Hindlimb muscle (tissue), 1 donor: Measurements from ENCODE around the gene TRPM1. TPM values are rescaled to one million over a fixed set of nuclear protein-coding genes. Genes with fewer than 3 reads are reported as not detected.

ENCODE experiments used
- DNase-seq: peaks from one replicate; pipeline ENCODE4 v3.0.0-alpha.2; 2013
- polyA plus RNA-seq: library from polyadenylated mRNA; unstranded; fragments of 120-200 nt; gene quantifications from one replicate; pipeline ENCODE4 v1.2.1, GENCODE V29; 2013; ENCODE audit not compliant: insufficient read length

Gene TRPM1
- polyA plus RNA-seq, 1 donor: not detected

GRCh38 chr15:31081588-31082250, 19.8 kb downstream of the TRPM1 start:
- no peak for DNase-seq

GRCh38 chr15:31081056-31081455, 20.5 kb downstream of the TRPM1 start:
- no peak for DNase-seq

GRCh38 chr15:31080591-31081014, 20.9 kb downstream of the TRPM1 start:
- DNase-seq: no peak

DNA sequence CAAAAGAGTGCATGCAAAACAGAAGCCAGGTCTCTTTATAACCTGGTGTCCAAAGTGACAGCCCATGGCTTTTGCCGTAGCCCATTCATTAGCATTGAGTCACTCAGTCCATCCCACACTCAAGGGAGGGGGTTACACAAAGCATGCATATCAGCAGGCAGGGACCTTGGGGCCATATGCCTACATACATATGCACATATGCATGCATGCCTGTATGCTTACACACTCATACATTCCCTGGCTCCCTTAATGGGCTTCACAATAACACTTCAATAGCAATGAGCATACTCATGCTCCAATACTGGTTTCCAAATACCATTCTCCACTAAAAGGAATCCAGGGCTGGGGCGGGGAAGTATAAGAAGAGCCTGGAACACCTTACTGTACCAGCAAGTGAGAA, 22.0 kb downstream of the TRPM1 start:
- no peak for DNase-seq

- no peak for DNase-seq
Observed at GRCh38 chr15:31078471-31078870, 23.1 kb downstream of the TRPM1 start.

DNA sequence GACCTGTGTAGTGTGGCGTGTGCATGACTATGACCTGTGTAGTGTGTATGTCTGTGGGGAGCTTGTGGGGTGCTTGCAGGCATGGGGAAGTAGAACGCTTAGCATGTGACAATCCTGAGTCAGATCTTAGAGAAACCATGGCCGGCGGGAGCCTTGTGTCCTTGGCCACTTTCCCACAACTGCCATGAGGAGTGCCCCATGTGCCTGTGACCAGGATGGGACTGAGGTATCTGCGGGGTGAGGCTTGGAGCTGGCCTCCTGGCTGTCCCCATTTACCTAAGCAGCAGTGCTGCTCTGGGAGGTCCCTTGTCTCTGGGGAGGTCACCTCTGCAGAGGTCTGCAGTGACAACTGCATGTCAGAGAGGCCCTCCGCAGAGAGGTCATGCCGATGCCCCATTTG, 23.6 kb downstream of the TRPM1 start:
- DNase-seq: no peak

DNA sequence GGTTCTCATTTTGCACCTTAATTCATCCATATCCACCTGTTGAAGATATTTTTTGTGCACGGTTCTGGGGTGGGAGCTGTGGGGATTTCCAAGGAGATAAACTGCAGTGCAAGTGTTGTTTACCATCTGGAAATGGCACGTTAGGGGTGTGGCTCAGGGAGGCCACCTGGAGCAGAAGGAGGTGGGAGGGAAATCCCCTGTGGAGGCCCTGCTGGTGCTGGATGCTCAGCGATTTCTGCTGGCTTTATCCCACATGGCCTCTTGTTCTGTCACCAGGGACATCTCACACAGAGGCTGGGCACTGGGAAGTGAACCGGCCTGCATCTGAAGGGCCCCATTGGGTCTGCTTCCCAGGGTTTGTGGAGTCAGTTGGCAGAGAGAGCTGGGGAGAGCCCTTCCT, 24.3 kb downstream of the TRPM1 start:
- no peak for DNase-seq

DNA sequence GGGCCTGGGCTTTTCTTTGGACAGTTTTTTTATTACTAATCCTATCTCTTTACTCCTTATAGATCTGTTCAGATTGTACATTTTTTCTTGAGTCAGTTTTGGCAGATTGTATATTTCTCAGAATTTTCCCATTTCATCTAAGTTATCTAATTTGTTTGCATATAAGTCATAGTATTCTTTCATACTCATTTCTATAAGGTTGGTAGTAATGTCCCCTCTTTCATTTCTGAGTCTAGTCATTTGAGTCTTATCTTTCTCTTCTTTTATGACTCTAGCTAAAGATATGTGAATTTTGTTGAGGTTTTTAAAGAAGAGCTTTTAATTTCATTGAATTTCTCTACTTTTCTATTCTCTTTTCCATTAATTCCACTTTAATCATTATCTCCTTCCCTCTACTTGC, 27.2 kb downstream of the TRPM1 start:
- DNase-seq: no peak

- no peak for DNase-seq
Observed at GRCh38 chr15:31070867-31071266, 30.7 kb downstream of the TRPM1 start.

DNA sequence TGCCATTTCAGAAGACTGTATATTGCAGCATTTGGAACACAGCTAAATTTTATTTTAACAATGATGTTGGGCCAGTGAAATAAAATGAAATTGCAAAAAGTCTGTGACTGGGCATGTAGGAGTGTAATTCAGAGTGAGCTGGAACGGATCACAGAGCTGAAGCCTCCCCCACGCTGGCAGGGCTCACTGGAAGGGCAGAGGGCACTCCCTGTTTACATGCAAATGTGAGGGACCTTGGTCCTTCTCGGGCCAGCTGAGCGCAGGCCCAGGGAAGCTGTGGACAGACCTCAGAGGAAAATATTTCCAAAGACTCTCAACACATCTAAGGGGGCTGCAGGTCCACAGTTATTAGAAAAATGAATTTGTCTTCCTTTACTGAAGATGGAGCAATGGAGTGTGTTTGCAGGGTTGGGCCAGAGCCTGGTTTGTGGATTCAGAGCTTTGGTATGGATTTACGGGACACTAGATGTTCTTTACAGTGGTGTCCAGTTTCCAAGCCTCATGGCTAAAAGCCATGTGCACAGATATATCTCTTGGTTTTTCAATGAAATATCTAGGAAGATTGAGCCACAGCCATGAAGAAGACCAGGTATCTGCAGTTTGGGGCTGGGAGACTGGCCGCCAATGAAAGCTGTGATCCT, 32.0 kb downstream of the TRPM1 start:
- DNase-seq: no peak

GRCh38 chr15:31067890-31068603, 33.5 kb downstream of the TRPM1 start:
- no peak for DNase-seq

GRCh38 chr15:31065824-31066223, 35.7 kb downstream of the TRPM1 start:
- DNase-seq: no peak

DNA sequence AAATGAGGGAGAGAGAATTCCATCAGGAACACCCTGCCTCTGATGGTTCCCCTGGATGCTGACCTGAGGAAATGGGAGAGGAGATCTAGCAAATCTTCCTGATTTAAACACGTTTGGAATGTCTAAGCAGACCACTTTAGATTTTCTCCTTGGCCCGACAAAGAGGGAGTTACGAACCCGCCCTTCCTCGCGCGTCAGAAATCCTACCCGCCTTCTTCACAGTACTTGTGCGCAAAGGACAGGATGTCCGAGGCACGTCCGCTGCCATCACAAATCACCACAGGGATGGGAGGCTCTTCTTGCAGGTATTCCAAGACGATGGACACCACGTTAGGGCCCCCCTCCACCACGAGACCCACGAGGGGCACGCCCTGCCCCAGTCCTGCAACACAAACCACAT, 38.6 kb downstream of the TRPM1 start:
- DNase-seq: no peak

DNA sequence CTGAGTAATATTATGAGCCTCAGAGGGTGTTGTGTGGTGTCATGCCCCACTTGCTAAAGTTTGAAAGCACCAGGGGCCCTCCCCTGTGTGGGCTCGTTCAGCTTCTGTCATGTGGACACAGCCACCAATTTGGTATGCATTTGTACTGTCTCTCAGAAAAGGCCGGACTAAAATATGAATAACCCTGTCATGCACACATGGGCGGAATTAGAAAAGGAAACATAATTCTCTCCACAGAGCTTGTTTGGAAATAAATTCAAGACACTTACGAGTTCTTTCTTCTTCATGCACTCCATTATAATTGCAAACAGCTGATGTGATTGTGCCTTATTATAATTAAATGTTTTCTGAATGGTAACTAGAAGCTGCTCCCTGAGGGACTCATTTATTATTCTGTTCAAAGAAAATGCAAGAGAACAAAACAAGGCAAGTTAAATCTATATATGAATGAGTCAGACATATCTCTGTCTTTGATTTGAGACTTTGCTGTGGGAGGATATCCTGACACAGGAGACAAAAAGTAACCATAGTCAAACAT, 39.1 kb downstream of the TRPM1 start:
- DNase-seq: no peak

- no peak for DNase-seq
Observed at GRCh38 chr15:31060429-31061140, 40.9 kb downstream of the TRPM1 start.

GRCh38 chr15:31058236-31058962, 43.1 kb downstream of the TRPM1 start:
- DNase-seq: no peak

DNA sequence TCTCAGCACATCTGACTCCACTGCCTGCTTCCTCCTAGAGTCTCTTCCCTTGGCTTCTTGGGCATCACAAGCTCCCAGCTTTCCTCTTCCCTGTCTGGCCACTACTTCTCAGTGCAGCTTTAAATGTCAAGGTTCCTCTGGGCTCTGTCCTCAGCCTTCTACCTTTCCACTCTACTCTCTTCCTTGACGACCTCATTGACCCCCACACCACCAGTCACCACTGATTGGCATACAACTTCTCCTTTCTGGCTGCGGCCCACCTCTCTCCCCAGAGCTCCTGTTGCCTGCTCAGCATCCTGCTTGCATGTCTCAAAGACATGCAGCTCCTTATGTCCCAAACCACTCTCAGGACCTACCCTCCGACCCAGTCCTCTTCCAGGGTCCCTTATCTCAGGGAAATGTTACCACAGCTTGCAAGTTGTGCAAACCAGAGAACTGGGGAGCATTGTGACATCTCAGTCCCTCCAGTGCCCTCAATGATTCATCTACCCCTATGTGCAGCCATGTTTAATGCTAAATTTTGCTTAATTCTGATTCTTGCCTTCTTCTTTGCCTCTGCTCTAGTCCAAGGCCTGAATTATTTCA, 49.9 kb downstream of the TRPM1 start:
- DNase-seq: no peak

DNA sequence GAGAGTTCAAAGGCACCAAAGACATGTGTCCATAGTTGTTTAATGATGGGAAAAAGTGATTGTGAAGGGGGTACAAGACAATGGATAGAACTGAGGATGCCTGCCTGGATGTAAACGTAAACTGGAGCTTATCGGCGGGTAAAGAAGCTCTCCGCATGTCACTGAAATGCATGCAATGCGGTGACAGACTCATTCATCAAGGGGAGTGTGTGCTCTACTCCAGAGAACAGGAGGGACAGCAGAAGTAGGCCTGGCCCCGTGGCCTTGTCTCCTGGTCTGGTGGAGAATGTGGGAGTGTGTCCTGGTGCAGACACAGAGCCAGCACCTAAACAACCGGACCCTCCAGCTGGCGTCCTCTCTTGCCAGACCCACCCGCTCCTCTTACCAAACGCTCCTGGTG, 50.6 kb downstream of the TRPM1 start:
- DNase-seq: no peak

DNA sequence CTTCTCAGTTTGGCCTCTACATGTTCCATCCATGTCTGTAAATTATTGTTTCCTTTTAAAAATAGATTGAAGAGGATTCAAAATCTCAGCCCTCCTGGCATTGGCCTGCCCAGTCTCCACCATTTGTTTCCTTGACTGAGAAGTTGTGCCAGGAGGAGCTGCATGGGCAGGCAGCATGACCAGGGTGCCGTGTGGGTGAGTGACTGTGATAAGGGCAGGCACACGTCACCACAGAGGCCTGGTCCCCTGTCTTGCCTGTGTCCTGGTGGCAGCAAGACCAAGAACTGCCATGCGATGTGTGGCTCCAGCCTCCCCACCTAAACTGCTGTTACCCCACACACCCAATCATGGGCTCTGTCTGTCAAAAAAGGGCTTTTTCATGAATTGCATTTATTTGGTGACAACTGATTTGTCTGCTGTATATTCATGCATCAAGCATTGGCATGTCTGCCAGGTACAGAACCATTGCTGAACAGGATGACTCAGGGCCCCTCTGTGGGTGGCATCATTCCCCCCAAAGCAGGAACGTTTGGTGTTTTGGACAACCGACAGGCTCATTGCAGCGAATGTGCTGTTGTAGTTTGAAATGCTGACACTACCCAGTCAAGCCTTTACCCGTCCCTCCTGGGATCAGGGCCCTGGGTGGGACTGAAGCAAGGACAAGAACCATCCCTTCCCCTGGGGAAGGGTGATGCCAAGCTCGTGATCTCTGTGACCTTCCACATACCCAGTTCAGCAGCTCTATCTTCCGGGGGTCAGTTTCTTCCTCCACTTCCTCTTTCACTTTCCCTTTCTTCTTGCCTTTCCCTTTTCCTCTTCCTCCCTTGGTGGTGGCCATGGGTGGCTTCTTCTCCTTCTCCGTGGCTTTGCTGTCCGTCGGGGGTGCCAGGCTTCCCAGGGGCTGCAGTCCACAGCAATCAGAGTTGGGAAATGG, 51.6 kb downstream of the TRPM1 start:
- no peak for DNase-seq

- DNase-seq: no peak
Observed at GRCh38 chr15:31049111-31049510, 52.4 kb downstream of the TRPM1 start.

GRCh38 chr15:31047437-31047836, 54.1 kb downstream of the TRPM1 start:
- DNase-seq: no peak
